GM19238 (cell line): Measurements from ENCODE around the gene RPAP2.

ENCODE experiments used
- DNase-seq: peaks from one replicate; pipeline ENCODE4 v3.0.0; 2011; ENCODE audit warnings: low spot score; ENCODE audit not compliant: insufficient read length

RPAP2 gene

DNA sequence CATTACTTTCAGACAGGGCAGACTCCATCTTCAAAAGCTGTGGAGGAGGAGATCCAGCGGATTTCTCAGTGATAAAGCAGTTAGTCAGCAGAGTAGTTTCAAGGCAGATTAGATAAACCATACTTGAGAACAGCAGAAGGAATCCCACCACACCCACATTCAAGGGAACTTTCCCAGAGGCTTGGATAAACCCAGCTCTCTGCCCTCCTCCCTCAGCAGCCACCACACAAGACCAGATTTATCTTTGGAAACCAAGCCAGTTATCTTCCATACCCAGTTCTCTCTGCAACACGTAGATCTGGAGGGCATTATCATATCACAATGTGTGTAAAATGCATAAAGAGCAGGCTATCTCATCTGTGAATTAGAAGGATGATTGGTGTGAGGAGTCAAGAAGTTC lies 147.7 kb downstream of the RPAP2 start:
- DNase-seq, result no peak

DNA sequence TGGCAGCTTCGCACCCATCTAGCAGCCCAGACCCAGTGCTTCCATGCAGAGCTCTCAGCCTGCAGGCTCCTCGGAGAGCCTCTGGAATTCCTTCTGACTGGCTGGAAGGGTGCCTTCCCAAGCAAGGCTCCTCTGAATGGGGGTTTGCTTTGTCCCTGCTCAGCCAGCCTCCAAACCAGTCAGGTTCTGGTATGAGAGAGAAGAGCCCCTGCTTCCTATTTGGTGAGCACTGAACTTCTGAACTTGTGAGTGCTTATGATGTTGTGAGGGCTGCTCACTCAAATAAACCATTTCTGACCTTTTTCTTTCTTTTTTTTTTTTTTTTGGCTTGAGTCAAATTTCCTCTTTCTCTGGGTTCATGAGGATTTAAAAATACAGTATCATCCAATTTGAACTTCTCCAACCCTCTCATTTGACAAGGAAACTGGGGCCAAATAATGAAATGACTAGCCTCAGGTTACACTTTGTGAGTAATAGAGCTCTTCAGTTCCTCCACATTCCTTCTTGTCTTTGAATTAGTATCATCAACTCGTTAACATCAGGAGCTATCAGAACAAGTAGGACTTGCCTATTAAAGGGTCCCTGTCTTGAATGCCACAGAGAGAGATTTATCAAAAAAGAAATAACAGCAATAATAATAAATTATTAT lies 148.3 kb downstream of the RPAP2 start:
- DNase-seq, result no peak

DNA sequence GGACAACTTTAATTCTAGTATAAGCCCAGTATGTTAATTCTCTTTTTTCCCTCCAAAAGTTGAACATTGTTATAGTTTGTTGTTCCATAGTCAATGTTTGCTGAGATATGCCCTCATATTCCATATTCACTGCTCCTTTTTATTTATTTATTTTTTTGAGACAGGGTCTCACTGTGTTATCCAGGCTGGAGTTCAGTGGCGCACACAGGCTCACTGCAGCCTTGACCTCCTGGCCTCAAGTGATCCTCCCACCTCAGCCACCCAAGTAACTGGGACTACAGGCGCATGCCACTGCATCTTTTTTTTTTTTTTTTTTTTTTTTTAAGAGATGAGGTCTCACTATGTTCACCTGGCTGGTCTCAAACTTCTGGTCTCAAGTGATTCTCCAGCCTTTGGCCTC lies 149.1 kb downstream of the RPAP2 start:
- no peak for DNase-seq
